Measurements from ENCODE around the gene BRMS1. TPM values are rescaled to one million over a fixed set of nuclear protein-coding genes. Genes with fewer than 3 reads are reported as not detected.

Gene BRMS1
- total RNA-seq, 3 donors from 2014 or later = 52.0 to 61.6 (median 54.3) TPM

GRCh38 chr11:66309475-66309874 is 35.4 kb downstream of the BRMS1 start:
- TF ChIP-seq CTCF (IDR thresholded peaks at IDR 0.05) = no peak
- TF ChIP-seq POLR2AphosphoS5 (IDR thresholded peaks at IDR 0.05) = no peak
- no peak overlapping the region for H3K27ac ChIP-seq
- H3K4me3 ChIP-seq = no peak overlapping the region
- peaks cover 0 to 6% of the 10 kb centered on the region in 2 donors for H3K4me1 ChIP-seq
- no peak for DNase-seq (ENCODE audit: low spot score in 2 of 2)
- intact Hi-C loops (cut with DNase I; ENCODE audit: low total_unique reads) = no loop called here
- H3K9me3 ChIP-seq = no peaks in the 10 kb centered on the region
- no peaks in the 10 kb centered on the region for H3K27me3 ChIP-seq
- no peaks in the 10 kb centered on the region for H3K36me3 ChIP-seq

- no peaks in the 10 kb centered on the region for H3K9me3 ChIP-seq
- H3K4me1 ChIP-seq = no peaks in the 10 kb centered on the region
- H3K36me3 ChIP-seq = no peaks in the 10 kb centered on the region
- no peak overlapping the region for H3K27ac ChIP-seq
- no peaks in the 10 kb centered on the region for H3K27me3 ChIP-seq
- H3K4me3 ChIP-seq = no peak overlapping the region
- DNase-seq (ENCODE audit: low spot score in 2 of 2) = no peak
- intact Hi-C loops (cut with DNase I; ENCODE audit: low total_unique reads) = no loop called here
- no peak for TF ChIP-seq CTCF (IDR thresholded peaks at IDR 0.05)
- TF ChIP-seq POLR2AphosphoS5 (IDR thresholded peaks at IDR 0.05) = no peak
- TF ChIP-seq POLR2A (IDR thresholded peaks at IDR 0.05) = no peak
Observed at GRCh38 chr11:66302656-66303055, 42.2 kb downstream of the BRMS1 start.

GRCh38 chr11:66299186-66299585 is 45.7 kb downstream of the BRMS1 start:
- Histone ChIP-seq H3K27me3 (peaks cover 0 to 14% of the 10 kb centered on the region in 2 donors), H3K9me3 (no peaks in the 10 kb centered on the region), H3K36me3 (no peaks in the 10 kb centered on the region), H3K4me1 (no peaks in the 10 kb centered on the region), H3K4me3 (no peak overlapping the region), H3K27ac (no peak overlapping the region)
- TF ChIP-seq POLR2A (IDR thresholded peaks at IDR 0.05) (no peak), POLR2AphosphoS5 (IDR thresholded peaks at IDR 0.05) (no peak), CTCF (IDR thresholded peaks at IDR 0.05) (no peak)
- intact Hi-C loops (cut with DNase I; ENCODE audit: low total_unique reads) = no loop called here
- no peak for DNase-seq (ENCODE audit: low spot score in 2 of 2)

GRCh38 chr11:66297610-66298009 is 47.3 kb downstream of the BRMS1 start:
- H3K9me3 ChIP-seq = no peaks in the 10 kb centered on the region
- H3K27ac ChIP-seq = no peak overlapping the region
- H3K4me1 ChIP-seq = no peaks in the 10 kb centered on the region
- TF ChIP-seq CTCF (IDR thresholded peaks at IDR 0.05) (no peak), POLR2AphosphoS5 (IDR thresholded peaks at IDR 0.05) (no peak), POLR2A (IDR thresholded peaks at IDR 0.05) (no peak)
- no peak for DNase-seq (ENCODE audit: low spot score in 2 of 2)
- intact Hi-C loops (cut with DNase I; ENCODE audit: low total_unique reads) = no loop called here
- H3K27me3 ChIP-seq = peaks cover 0 to 30% of the 10 kb centered on the region in 2 donors
- H3K4me3 ChIP-seq = no peak overlapping the region
- no peaks in the 10 kb centered on the region for H3K36me3 ChIP-seq

- Histone ChIP-seq H3K27me3 (peaks cover 5 to 39% of the 10 kb centered on the region in 2 donors), H3K9me3 (no peaks in the 10 kb centered on the region), H3K27ac (no peak overlapping the region), H3K4me1 (peaks cover 0 to 2% of the 10 kb centered on the region in 2 donors), H3K4me3 (no peak overlapping the region), H3K36me3 (no peaks in the 10 kb centered on the region)
- no peak for DNase-seq (ENCODE audit: low spot score in 2 of 2)
- intact Hi-C loops (cut with DNase I; ENCODE audit: low total_unique reads) = no loop called here
- no peak for TF ChIP-seq CTCF (IDR thresholded peaks at IDR 0.05)
- TF ChIP-seq POLR2A (IDR thresholded peaks at IDR 0.05) = no peak
- TF ChIP-seq POLR2AphosphoS5 (IDR thresholded peaks at IDR 0.05) = no peak
Observed at GRCh38 chr11:66294626-66295620, 50.0 kb downstream of the BRMS1 start.
